Lower leg skin (tissue), 4 donors: ENCODE data around the gene GRIP2. TPM values are rescaled to one million over a fixed set of nuclear protein-coding genes. Genes with fewer than 3 reads are reported as not detected.

Source experiments
- DNase-seq, 2 donors: peaks; one replicate each; pipeline ENCODE4 v3.0.0-alpha.2; 2019; ENCODE audit warnings: low spot score in 2 of 2
- H3K4me3 ChIP-seq: fragments of 200-600 bp; sonication (generic); 2 replicates; pipeline ENCODE4 v1.5.1; 2017; ENCODE audit warnings: mild to moderate bottlenecking, low read depth; ENCODE audit not compliant: poor library complexity, severe bottlenecking
- POLR2A ChIP-seq, 2 donors: fragments of 450-650 bp; IDR thresholded peaks; one replicate each; pipeline ENCODE4 v1.6.1; 2016 to 2017; ENCODE audit warnings: antibody characterized with exemption in 2 of 2, mild to moderate bottlenecking in 1 of 2, moderate library complexity in 1 of 2
- WGBS, 2 donors: methylation state at CpG; one replicate each; pipeline ENCODE4 v1.1.5; 2018; 5-methylcytosine and 5-hydroxymethylcytosine counted together
- intact Hi-C: fragments of 100-400 bp; cut with DNase I; formaldehyde crosslinking; loops from one replicate; pipeline ENCODE4 v1.15.0; 2023; ENCODE audit warnings: low total_unique reads
- total RNA-seq, 4 donors: library from RNA; depleted of rRNA; stranded (reverse); fragments of >200 nt; gene quantifications; one replicate each; pipeline ENCODE4 v1.1.0, GENCODE V29; 2016
- TF ChIP-seq, protein P1 (sequence below), 3 donors: fragments of 450-650 bp; IDR thresholded peaks; one replicate each; pipeline ENCODE4 v1.5.1; 2016; ENCODE audit warnings: antibody characterized with exemption in 3 of 3, mild to moderate bottlenecking in 3 of 3, moderate library complexity in 2 of 3

The GRIP2 gene
- total RNA-seq, 4 donors from 2014 or later = 0.89 to 5.2 (median 2.3) TPM

DNA sequence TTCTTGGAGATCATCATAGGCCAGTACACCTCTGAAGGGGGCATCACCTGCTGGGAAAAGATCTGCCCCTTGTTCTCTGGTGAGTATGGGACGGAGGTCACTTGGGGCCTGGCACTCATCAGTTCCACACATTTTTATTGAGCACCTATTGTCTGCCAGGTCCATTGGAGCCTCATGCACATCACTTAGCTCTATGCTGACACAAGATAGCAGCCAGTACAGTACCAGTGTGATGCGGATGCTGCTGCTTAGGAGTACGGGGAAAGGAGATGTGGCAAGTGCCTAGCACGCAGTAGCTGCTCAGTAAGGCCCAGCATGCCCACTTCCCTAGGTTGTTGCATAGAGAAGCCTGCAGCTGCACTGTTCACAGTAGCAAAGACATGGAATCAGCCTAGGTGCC is 94.4 kb downstream of the GRIP2 start:
- 94 to 100% methylated on average over 4 of the region's 4 CpGs for WGBS, 2 donors
- TF ChIP-seq POLR2A (IDR thresholded peaks at IDR 0.05) = no peak
- TF ChIP-seq, protein P1, sequence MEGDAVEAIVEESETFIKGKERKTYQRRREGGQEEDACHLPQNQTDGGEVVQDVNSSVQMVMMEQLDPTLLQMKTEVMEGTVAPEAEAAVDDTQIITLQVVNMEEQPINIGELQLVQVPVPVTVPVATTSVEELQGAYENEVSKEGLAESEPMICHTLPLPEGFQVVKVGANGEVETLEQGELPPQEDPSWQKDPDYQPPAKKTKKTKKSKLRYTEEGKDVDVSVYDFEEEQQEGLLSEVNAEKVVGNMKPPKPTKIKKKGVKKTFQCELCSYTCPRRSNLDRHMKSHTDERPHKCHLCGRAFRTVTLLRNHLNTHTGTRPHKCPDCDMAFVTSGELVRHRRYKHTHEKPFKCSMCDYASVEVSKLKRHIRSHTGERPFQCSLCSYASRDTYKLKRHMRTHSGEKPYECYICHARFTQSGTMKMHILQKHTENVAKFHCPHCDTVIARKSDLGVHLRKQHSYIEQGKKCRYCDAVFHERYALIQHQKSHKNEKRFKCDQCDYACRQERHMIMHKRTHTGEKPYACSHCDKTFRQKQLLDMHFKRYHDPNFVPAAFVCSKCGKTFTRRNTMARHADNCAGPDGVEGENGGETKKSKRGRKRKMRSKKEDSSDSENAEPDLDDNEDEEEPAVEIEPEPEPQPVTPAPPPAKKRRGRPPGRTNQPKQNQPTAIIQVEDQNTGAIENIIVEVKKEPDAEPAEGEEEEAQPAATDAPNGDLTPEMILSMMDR (IDR thresholded peaks at IDR 0.05) = no peak
- intact Hi-C loops = no loop called here
- no peak overlapping the region for H3K4me3 ChIP-seq
- DNase-seq = no peak

DNA sequence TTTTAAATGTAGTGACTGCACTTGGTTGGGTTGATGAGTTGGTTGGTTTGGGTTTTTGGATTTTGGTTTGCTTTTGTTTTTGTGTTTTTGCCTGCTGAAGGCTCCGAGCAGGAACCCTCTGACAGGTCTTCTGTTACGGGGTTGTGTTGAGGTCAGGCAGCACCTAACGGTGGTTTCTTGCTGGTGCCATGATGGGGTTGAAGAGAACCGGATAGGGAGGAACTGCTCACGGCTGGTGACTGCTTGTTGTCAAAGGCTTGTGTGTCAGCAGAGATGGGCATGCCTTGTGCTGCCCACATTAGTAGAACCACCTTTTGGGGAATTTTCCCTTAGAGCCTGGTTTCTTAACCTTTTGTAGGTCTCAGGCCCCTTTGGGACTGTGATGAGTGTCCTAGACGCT is 95.8 kb downstream of the GRIP2 start:
- TF ChIP-seq, protein P1 (IDR thresholded peaks at IDR 0.05) = no peak
- TF ChIP-seq POLR2A (IDR thresholded peaks at IDR 0.05) = no peak
- DNase-seq = no peak
- intact Hi-C loops = no loop called here
- 88 to 96% methylated on average over 6 of the region's 6 CpGs for WGBS, 2 donors
- no peak overlapping the region for H3K4me3 ChIP-seq

DNA sequence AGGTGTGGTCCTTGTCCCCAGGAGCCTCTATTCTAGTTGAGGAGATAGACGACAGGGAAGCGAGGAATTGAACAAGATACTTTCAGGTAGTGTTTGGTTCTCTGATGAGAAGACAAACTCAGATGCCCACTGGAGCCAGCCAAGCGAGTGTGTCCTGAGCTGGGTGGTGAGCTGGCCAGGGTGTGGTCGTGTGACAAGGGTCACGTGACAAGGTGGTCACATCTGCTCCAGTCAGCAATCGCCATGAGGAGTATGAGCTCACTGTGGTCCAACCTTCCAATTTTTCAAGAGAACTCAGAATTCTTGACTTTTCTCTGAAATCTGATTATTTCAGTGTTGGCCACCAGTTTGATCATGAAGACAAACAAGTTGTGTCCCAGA is 98.2 kb downstream of the GRIP2 start:
- 74 to 75% methylated on average over 6 of the region's 6 CpGs for WGBS, 2 donors
- TF ChIP-seq POLR2A (IDR thresholded peaks at IDR 0.05) = no peak
- no peak for DNase-seq
- H3K4me3 ChIP-seq = no peak overlapping the region
- intact Hi-C loops = no loop called here

DNA sequence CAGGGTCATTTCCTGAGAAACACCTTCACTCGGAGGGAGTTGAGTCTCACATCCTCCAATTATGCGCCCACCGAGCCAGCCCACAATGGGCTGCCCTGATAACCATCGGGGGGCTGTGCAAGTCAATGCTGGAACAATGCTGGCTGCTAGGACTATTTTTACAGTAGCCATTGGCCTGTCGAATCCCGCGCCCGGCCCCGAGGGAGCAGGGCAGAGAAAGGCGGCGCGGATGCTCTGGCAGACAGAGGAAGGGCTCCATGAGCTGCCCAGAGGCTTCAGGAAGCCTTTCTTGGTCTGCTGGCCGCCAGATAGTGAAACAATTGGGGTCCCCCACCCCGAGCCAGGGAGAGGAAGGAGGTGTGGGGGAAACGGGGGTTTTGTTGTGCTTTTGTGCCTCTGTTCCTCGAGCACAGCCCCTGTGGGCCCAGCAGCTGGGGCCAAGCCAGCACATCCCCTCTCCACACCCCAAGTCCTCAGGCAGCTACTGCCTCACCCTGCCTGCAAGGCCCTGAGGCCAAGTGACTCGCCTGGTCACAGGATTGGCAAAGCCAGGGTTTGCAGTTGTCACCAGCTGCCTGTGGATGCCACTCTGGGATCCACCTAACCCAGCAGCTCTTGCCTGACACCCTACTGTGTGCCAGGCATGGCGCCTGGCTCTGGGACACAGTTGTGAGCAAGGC is 98.8 kb downstream of the GRIP2 start:
- TF ChIP-seq POLR2A (IDR thresholded peaks at IDR 0.05) = no peak
- TF ChIP-seq, protein P1 (IDR thresholded peaks at IDR 0.05) = no peak
- no peak overlapping the region for H3K4me3 ChIP-seq
- 73% methylated on average over 18 of the region's 18 CpGs for WGBS, 2 donors
- intact Hi-C loops = no loop called here
- no peak for DNase-seq

DNA sequence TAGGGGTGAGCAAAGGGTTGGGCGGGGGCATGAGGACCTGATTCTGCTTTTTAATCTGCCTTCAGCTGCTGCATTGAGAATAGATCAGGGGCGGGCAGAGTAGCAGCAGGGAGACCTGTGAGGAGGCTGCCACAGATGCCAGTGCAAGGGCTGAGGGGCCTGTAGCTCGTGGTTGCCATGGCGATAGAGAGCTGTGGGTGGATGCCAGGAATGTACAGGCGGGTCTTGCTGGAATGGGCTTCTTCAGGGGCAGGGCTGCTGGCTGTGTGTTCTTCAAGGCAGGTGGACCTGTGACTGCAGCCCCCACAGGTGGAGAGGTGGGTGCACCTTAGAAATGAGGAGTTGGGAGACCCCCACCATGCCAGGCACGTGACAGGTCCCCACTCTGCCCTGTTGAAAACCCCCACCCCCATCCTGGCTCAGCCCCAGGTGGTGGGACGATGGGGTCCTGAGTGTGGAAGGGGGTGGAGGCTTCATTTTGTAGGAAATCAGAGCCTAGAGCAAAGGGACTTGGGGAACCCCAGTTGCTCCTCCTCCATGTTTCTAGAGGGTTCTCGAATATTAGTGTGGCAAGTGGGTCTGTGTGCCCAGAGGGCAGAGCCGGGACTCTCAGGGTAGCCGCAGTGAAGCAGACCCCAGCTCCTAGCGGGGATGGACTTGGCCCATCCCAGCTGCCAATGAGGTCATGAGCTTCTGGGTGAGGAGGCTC is 99.5 kb downstream of the GRIP2 start:
- DNase-seq = no peak
- intact Hi-C loops = no loop called here
- WGBS, 2 donors = 69 to 74% methylated on average over 11 of the region's 11 CpGs
- H3K4me3 ChIP-seq = no peak overlapping the region
- TF ChIP-seq, protein P1 (IDR thresholded peaks at IDR 0.05) = no peak
- TF ChIP-seq POLR2A (IDR thresholded peaks at IDR 0.05) = no peak

DNA sequence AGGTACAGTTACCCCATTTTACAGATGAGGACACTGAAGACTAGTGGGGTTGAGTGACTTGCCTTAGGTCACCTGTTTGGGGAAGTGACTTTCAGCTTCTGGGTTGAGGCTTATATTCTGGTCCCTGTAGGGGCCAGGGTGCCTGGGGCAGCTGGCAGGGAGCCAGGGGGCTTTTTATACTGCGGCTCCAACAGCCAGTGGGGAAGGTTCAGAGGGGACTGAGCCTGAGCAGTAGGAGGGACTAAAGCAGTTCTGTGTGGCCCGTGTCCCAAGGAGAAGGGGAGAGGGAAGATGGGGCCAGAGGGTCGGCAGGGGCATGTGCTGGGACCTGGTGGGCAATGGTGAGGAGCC is 100.0 kb downstream of the GRIP2 start:
- TF ChIP-seq, protein P1 (IDR thresholded peaks at IDR 0.05) = no peak
- TF ChIP-seq POLR2A (IDR thresholded peaks at IDR 0.05) = no peak
- DNase-seq = no peak
- no peak overlapping the region for H3K4me3 ChIP-seq
- intact Hi-C loops = no loop called here
- WGBS, 2 donors = 70 to 73% methylated on average over 3 of the region's 3 CpGs
